Central memory CD8-positive, alpha-beta T cell (primary cell): ENCODE measurements around the gene ABCF3.
"Not testable (repeated sequence)": the region's sequence is repeated elsewhere in the genome, so short reads cannot be mapped to it uniquely, and the experiment has no call there.

Experiments
- ATAC-seq: fragments of 150-1000 bp; cut with Tn5 transposase; replicated peaks from 2 replicates; pipeline ENCODE4 v1.10.0; 2022; ENCODE audit warnings: mild to moderate bottlenecking, moderate FRiP score, moderate number of reproducible peaks; ENCODE audit not compliant: poor library complexity, severe bottlenecking; ENCODE audit errors: extremely low read depth
- DNase-seq, 2 donors: peaks; one replicate each; pipeline ENCODE4 v3.0.0; 2021; ENCODE audit warnings: low spot score in 2 of 2
- H3K27ac Mint-ChIP-seq: one replicate; pipeline ENCODE4 v1.8.0; 2022; ENCODE audit warnings: low read depth, mild to moderate bottlenecking, moderate library complexity, mixed read lengths
- H3K27me3 Mint-ChIP-seq: one replicate; pipeline ENCODE4 v1.8.0; 2022; ENCODE audit warnings: mixed read lengths
- H3K36me3 Mint-ChIP-seq: one replicate; pipeline ENCODE4 v1.8.0; 2022; ENCODE audit warnings: mild to moderate bottlenecking, moderate library complexity, mixed read lengths; ENCODE audit not compliant: insufficient read depth
- H3K4me1 Mint-ChIP-seq: one replicate; pipeline ENCODE4 v1.8.0; 2022; ENCODE audit warnings: mixed read lengths
- H3K4me3 Mint-ChIP-seq: one replicate; pipeline ENCODE4 v1.8.0; 2022; ENCODE audit warnings: mild to moderate bottlenecking, moderate library complexity, mixed read lengths
- H3K9me3 Mint-ChIP-seq: one replicate; pipeline ENCODE4 v1.8.0; 2022; ENCODE audit warnings: mixed read lengths

The ABCF3 gene

DNA sequence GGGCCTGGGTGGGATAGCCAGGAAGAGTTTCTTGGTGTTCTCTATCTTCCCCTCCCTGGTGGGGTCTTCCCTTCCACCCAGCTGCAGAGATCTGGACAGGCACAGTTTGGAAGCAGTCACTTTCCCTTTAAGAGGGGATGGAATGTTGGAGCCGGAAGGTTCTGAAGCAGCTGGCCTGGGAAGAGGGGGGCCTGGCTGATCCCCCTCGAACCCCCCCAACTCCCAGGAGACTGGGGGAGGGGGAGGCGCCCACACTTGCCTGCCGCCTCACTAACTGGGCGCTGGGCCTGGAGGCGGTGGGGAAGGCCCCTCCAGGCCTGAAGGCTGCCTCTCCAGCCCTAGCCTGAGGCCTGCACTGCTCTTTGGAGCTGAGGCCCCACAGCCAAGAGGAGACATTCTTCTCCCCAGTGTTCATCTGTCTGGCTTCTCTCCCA, 29.5 kb upstream of the ABCF3 start:
- Mint-ChIP-seq H3K27ac (peak overlapping the region; percentile 87), H3K36me3 (peaks cover 6% of the 10 kb centered on the region), H3K4me1 (peaks cover 39% of the 10 kb centered on the region), H3K4me3 (peak overlapping the region; percentile 96), H3K9me3 (no peaks in the 10 kb centered on the region), H3K27me3 (no peaks in the 10 kb centered on the region)
- ATAC-seq: no peak
- no peak for DNase-seq

DNA sequence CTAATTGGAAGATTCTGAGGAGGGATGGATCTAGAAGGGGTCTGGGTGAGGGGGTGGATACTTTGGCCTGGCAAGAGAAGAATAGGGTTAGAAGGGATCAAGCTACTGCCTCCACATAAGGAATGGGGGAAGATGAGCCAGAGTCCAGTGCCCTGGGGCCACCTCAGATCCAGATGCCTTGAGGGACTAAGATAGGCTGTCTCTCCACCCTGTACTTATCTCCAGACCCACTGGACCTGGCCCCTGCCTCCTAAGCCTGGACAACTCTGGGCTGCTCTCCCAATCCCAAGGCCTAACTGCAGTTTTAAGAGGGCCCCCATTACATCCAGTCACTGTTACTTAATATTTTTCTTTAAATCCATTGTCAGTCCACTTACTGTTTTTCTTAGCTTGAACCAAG, 28.8 kb upstream of the ABCF3 start:
- peaks cover 6% of the 10 kb centered on the region for H3K36me3 Mint-ChIP-seq
- H3K27me3 Mint-ChIP-seq: no peaks in the 10 kb centered on the region
- peak overlapping the region; percentile 87 for H3K27ac Mint-ChIP-seq
- peak overlapping the region; percentile 96 for H3K4me3 Mint-ChIP-seq
- H3K9me3 Mint-ChIP-seq: no peaks in the 10 kb centered on the region
- H3K4me1 Mint-ChIP-seq: peaks cover 42% of the 10 kb centered on the region
- no peak for DNase-seq
- ATAC-seq: no peak

DNA sequence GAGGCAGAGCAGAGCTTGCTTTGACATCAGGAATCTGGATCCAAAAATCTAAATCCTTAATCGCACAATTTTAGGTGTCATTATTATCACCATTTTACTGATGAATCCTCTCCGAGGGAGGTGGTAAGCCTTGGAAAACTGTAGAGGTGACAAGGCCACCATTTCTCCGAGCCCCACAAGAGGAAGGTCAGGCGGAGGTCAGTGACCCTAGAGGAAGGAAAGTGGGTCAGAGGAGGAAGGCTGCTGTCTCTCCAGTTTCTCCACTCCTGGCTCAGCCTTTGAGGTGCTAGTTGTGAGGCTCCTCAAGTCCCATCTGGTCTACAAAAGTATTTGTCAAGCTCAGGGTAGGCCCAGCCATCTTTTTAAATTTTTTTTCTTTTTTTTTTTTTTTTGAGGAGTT, 27.6 kb upstream of the ABCF3 start:
- Mint-ChIP-seq H3K4me1 (peaks cover 47% of the 10 kb centered on the region), H3K27ac (no peak overlapping the region), H3K27me3 (no peaks in the 10 kb centered on the region), H3K4me3 (no peak overlapping the region), H3K36me3 (peaks cover 9% of the 10 kb centered on the region), H3K9me3 (no peaks in the 10 kb centered on the region)
- no peak for ATAC-seq
- no peak for DNase-seq

DNA sequence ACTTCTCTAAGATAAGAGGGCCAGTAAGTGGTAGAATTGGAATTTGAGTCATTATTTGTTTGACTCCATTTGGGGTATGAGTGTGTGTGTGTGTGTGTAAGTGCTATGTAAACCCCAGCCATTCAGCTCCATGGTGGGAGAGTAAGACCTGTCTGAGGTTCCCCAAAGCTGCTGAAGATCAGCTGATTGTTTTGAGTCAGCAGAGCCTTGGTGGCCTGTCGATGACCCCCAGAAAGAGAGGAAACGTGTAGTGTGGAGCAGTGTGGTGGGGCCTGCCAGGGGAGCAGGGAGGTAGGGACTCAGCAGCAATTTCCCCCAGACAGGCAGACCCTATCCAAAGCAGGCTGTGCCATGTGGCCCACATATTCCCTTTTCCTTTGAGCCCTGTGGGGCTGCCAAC, 25.5 kb upstream of the ABCF3 start:
- Mint-ChIP-seq H3K4me3 (no peak overlapping the region), H3K27ac (no peak overlapping the region), H3K27me3 (no peaks in the 10 kb centered on the region), H3K9me3 (no peaks in the 10 kb centered on the region), H3K4me1 (peaks cover 47% of the 10 kb centered on the region), H3K36me3 (peaks cover 9% of the 10 kb centered on the region)
- no peak for ATAC-seq
- DNase-seq: no peak

DNA sequence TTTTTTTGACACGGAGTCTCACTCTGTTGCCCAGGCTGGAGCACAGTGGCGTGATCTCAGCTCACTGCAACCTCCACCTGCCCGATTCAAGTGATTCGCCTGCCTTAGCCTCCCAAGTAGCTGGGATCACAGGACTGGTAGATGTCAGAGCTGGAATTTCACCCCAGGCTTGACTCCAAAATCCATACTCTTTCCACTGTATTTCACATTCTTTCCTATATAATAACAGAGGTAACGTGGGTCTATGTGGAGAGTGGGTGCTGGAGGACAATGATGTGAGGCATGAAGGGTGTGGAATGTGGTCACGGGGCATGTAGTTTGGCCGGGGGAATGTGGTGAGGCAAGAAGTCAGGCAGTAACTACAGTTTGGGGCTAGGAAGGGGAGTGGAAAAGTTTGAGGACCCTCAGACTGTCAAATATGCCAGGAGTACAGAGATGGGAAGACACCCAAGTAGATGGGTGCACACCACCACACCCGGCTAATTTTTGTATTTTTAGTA, 23.4 kb upstream of the ABCF3 start:
- DNase-seq, H3K4me3 Mint-ChIP-seq, H3K27me3 Mint-ChIP-seq, H3K27ac Mint-ChIP-seq, H3K9me3 Mint-ChIP-seq, ATAC-seq: not testable (repeated sequence)
- H3K4me1 Mint-ChIP-seq: peaks cover 28% of the 10 kb centered on the region
- peaks cover 12% of the 10 kb centered on the region for H3K36me3 Mint-ChIP-seq

DNA sequence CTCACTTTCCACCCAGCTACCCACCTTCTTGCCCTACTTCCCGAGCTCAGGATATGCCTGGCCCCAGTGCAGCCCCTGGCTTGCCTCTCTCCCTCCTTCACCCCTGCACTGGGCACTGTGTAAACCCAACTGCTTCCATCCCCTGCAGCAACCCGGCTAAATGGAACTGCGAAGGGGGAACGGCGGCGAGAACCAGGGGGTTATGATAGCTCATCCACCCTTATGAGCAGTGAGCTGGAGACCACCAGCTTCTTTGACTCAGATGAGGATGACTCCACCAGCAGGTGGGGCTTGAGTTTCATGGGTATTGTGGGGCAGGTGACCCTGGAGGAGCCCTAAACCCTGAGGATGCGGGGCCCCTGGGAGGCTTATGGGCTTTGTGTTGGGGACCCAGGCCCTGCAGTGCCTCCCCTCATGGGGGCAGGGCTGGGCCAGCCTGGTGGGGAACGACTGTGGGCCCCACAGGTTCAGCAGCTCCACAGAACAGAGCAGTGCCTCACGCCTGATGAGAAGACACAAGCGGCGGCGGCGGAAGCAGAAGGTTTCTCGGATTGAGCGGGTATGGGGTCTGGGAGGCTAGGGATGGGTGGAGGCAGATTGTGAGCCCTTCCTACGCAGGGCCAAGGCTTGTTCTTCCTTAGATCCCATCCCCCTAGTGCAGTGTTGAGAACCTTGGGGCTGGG, 21.2 kb upstream of the ABCF3 start:
- Mint-ChIP-seq H3K4me3 (no peak overlapping the region), H3K36me3 (peaks cover 14% of the 10 kb centered on the region), H3K27ac (no peak overlapping the region), H3K4me1 (peaks cover 18% of the 10 kb centered on the region), H3K9me3 (no peaks in the 10 kb centered on the region), H3K27me3 (no peaks in the 10 kb centered on the region)
- no peak for DNase-seq
- no peak for ATAC-seq

DNA sequence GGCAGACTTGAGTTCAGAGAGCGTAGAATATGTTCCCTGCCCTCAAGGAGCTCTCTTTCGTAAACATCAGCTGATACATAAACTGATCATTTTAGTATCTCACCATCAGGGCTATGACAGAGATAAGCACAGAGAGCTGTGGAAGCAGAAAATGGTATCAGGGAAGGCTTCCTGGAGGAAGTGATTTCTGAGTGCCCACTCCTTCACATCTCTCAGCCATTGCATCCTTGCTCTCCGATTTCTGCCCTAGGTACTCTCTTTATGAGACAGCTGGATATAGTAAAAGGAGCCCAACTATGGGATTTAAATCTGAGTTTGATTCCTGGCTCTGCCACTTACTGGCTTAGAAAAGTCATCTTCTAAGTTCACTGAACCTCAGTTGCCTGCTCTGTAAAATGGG, 20.5 kb upstream of the ABCF3 start:
- H3K4me1 Mint-ChIP-seq: peaks cover 13% of the 10 kb centered on the region
- peaks cover 13% of the 10 kb centered on the region for H3K36me3 Mint-ChIP-seq
- no peaks in the 10 kb centered on the region for H3K27me3 Mint-ChIP-seq
- H3K4me3 Mint-ChIP-seq: no peak overlapping the region
- DNase-seq (no peak), ATAC-seq (no peak)
- no peaks in the 10 kb centered on the region for H3K9me3 Mint-ChIP-seq
- no peak overlapping the region for H3K27ac Mint-ChIP-seq

DNA sequence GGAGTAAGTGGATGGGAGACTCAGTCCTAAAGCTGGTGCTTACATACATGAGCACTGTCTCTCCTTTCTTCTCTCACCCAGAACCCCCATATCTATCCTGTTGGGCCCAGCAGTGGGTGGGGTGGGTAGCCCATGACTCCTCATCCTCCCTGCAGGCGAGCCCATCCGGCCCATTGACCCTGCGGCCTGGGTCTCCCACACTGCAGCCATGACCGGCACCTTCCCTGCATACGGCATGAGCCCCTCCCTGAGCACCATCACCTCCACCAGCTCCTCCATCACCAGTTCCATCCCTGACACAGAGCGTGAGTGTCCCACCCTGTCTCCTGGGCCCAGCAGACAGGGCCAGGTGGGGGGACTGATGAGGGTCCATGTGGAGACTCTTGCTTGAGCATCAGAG, 19.3 kb upstream of the ABCF3 start:
- DNase-seq (no peak), ATAC-seq (no peak)
- peaks cover 9% of the 10 kb centered on the region for H3K36me3 Mint-ChIP-seq
- no peaks in the 10 kb centered on the region for H3K9me3 Mint-ChIP-seq
- no peak overlapping the region for H3K4me3 Mint-ChIP-seq
- no peak overlapping the region for H3K27ac Mint-ChIP-seq
- H3K4me1 Mint-ChIP-seq: peaks cover 7% of the 10 kb centered on the region
- H3K27me3 Mint-ChIP-seq: no peaks in the 10 kb centered on the region

DNA sequence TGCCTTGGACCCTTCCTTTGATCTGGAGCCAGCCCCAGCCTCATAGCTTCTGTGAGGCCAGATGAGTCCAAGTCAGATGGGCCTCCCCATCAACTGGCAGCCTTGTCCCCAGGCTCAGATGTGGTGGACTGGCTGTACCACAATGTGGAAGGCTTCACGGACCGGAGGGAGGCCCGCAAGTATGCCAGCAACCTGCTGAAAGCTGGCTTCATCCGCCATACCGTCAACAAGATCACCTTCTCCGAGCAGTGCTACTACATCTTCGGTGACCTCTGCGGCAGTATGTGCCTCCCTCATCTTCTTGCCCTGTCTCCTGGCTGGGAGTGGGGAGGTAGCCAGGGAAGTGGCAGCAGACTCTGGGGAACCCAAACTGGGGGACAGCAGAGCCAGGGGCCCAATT, 18.2 kb upstream of the ABCF3 start:
- DNase-seq: no peak
- Mint-ChIP-seq H3K36me3 (peaks cover 5% of the 10 kb centered on the region), H3K27me3 (no peaks in the 10 kb centered on the region), H3K27ac (no peak overlapping the region), H3K4me1 (peaks cover 1% of the 10 kb centered on the region), H3K4me3 (no peak overlapping the region), H3K9me3 (no peaks in the 10 kb centered on the region)
- no peak for ATAC-seq

DNA sequence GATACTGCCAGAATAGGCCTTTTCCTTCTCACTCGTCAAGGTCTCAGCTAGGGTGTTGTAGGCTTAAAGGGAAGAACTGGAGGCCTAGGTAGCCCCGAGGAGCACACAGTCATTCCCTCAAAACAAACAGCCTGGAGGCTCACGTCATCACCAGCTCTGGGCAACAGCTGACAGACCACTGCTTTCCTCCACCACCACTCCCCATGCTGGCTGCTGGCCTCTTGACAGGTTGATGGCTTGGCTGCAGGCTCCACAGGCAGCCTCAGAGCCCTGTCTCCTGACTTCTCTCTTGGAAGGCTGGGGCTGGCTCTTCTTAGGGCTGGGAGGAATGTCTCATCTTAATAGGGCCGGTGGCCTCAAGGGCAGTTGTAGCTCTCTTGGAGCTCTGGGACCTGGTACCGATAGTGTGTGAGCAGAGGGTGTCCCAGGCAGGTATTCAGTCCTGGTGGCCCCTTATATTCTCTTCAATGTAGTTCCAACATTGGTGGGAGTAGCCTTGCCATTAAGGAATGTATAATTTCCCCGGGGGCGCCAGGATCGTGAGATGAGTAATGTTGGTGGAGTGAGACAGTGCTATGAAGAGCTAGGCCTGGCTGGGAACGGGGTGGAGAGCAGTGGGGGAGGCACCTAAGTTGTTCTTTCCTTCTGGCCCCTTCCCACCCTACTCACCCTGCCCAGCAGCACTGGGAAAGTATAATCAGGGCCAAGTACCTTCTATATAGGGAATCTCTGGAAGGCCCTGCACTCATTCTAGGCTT, 17.5 kb upstream of the ABCF3 start:
- ATAC-seq (no peak), DNase-seq (no peak)
- Mint-ChIP-seq H3K9me3 (no peaks in the 10 kb centered on the region), H3K27me3 (no peaks in the 10 kb centered on the region), H3K36me3 (peaks cover 8% of the 10 kb centered on the region), H3K4me3 (no peak overlapping the region), H3K4me1 (no peaks in the 10 kb centered on the region), H3K27ac (no peak overlapping the region)

DNA sequence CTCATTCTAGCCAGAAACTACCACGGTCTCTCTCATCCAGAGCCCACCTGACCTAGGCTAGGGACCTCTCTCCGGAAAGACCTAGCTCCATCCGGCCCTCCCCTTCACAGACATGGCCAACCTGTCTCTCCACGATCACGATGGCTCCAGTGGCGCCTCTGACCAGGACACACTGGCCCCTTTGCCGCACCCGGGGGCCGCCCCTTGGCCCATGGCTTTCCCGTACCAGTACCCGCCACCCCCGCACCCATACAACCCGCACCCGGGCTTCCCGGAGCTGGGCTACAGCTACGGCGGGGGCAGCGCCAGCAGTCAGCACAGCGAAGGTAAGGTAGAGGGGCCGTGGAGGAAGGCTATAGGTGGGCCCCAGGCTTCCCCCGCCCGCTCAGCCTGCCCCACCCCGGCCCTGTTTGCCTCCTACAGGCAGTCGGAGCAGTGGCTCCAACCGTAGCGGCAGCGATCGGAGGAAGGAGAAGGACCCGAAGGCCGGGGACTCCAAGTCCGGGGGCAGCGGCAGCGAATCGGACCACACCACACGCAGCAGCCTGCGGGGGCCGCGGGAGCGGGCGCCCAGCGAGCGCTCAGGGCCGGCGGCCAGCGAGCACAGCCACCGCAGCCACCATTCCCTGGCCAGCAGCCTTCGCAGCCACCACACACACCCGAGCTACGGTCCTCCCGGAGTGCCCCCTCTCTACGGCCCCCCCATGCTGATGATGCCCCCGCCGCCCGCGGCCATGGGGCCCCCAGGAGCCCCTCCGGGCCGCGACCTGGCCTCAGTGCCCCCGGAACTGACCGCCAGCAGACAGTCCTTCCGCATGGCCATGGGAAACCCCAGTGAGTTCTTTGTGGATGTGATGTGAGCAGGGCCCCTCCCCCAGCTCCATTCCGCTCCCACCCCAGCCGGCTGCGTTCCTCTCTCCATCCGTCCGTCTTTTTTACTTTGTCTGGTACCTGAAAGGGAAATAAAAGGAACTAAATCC, 15.8 kb upstream of the ABCF3 start:
- H3K4me3 Mint-ChIP-seq: no peak overlapping the region
- H3K36me3 Mint-ChIP-seq: peaks cover 12% of the 10 kb centered on the region

DNA sequence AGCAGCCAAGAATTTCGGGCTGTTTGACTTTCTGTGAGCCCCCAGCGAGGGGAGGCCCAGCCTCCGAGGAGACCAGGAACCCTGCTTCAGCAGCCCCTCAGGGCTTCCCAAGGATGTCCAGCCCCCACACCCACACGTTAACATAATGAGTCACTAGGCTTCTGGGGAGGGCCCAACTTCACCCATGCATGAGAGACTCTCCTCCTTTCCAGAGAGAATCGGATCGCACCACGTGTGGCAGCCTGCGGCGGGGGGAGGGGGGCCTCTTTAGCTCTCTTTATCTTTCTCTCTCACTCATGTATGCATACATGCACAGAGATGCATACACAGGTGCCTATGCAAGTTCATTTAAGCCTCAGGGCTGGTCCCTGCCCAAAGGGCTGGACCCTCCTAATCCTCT, 14.4 kb upstream of the ABCF3 start:
- Mint-ChIP-seq H3K4me1 (peaks cover 15% of the 10 kb centered on the region), H3K27ac (no peak overlapping the region), H3K27me3 (no peaks in the 10 kb centered on the region), H3K4me3 (no peak overlapping the region), H3K9me3 (no peaks in the 10 kb centered on the region), H3K36me3 (peaks cover 13% of the 10 kb centered on the region)
- ATAC-seq (no peak), DNase-seq (no peak)

More for the DNA sequence above, 15.8 kb upstream of the ABCF3 start:
- Mint-ChIP-seq H3K27me3 (no peaks in the 10 kb centered on the region), H3K27ac (no peak overlapping the region), H3K4me1 (peaks cover 1% of the 10 kb centered on the region), H3K9me3 (no peaks in the 10 kb centered on the region)
- DNase-seq (no peak), ATAC-seq (no peak)
